Adrenal gland (tissue), 12 donors: Measurements from ENCODE around the gene RIMBP2. TPM values are rescaled to one million over a fixed set of nuclear protein-coding genes. Genes with fewer than 3 reads are reported as not detected.

Source experiments
- DNase-seq, 7 donors: peaks; one replicate each; pipeline ENCODE4 v3.0.0-alpha.2; 2019 to 2020
- H3K27ac ChIP-seq, 5 donors: fragments of 200-600 bp; sonication (generic) in 4 of 5; 1 replicate in 3 of 5; 2 replicates in 2 of 5; pipeline versions ENCODE4 v1.5.1 to v1.8.0; 2016 to 2020; ENCODE audit warnings: mild to moderate bottlenecking in 1 of 5
- H3K27me3 ChIP-seq: fragments of 200-600 bp; 2 replicates; pipeline ENCODE4 v1.8.0; 2021
- H3K36me3 ChIP-seq, 2 donors: fragments of 200-600 bp; replicated peaks in 1 of 2; 1 replicate in 1 of 2; 2 replicates in 1 of 2; pipeline versions ENCODE4 v1.5.1 to v1.8.0; 2018 to 2022
- H3K4me1 ChIP-seq, 2 donors: fragments of 200-600 bp; replicated peaks in 1 of 2; 1 replicate in 1 of 2; 2 replicates in 1 of 2; pipeline versions ENCODE4 v1.5.1 to v1.8.0; 2018 to 2021
- H3K4me3 ChIP-seq, 4 donors: fragments of 200-600 bp; sonication (generic) in 3 of 4; one replicate each; pipeline ENCODE4 v1.5.1; 2016 to 2018
- H3K9me3 ChIP-seq, 3 donors: fragments of 200-600 bp; sonication (generic) in 1 of 3; replicated peaks in 1 of 3; 1 replicate in 2 of 3; 2 replicates in 1 of 3; pipeline versions ENCODE4 v1.5.1 to v1.8.0; 2016 to 2021
- CTCF ChIP-seq, 6 experiments: fragments of 450-650 bp in 4 of 6; fragments of 200-600 bp in 2 of 6; sonication (generic) in 1 of 6; IDR thresholded peaks; 1 replicate in 5 of 6; 2 replicates in 1 of 6; pipeline versions ENCODE4 v1.5.1 to v1.8.0; 2016 to 2021; ENCODE audit warnings: antibody characterized with exemption in 6 of 6, mild to moderate bottlenecking in 2 of 6, moderate library complexity in 1 of 6
- POLR2A ChIP-seq, 2 donors: fragments of 450-650 bp; IDR thresholded peaks; one replicate each; pipeline ENCODE4 v1.6.1; 2017; ENCODE audit warnings: antibody characterized with exemption in 2 of 2, mild to moderate bottlenecking in 2 of 2, moderate library complexity in 1 of 2
- WGBS, 4 donors: extraction: QIAGEN DNeasy Blood & Tissue Kit in 2 of 4; methylation state at CpG; one replicate each; pipeline versions ENCODE4 v1.1.5 to v1.1.7; 2013 to 2017; 5-methylcytosine and 5-hydroxymethylcytosine counted together
- intact Hi-C, 2 donors: fragments of 100-400 bp; cut with DNase I; formaldehyde crosslinking; loops; one replicate each; pipeline versions ENCODE4 v1.14.1 to v1.15.0; 2022 to 2023
- polyA plus RNA-seq, 3 donors: library from polyadenylated mRNA; stranded (reverse); fragments of 200-250 nt in 2 of 3; fragments of 350-450 nt in 1 of 3; fragmentation: Illumina TruSeq in 1 of 3; extraction: RNeasy Lipid Tissue Mini Kit (QIAGEN cat#74804) in 1 of 3; gene quantifications; one replicate each; pipeline ENCODE4 v1.2.3, GENCODE V29; 2013 to 2014
- total RNA-seq, 9 donors: library from RNA; depleted of rRNA in 4 of 9; stranded (reverse); fragments of >200 nt in 4 of 9; fragments of 120-200 nt in 1 of 9; fragmentation: NEBNext Ultra II Directional in 1 of 9; extraction: Animal tissue kit (Norgen Biotek cat#: 25700) in 1 of 9; gene quantifications; one replicate each; pipeline versions ENCODE4 v1.1.0 to v1.2.4, GENCODE V29; 2013 to 2023
- donor health status: healthy with polysubstance abuse.
- donor health status: Bipolar disorder and iron deficiency.
- donor health status: DM: yes; HTN: yes; CAD: no.
- donor health status: DM: no; HTN: no; CAD: no.
- donor health status: DM: no; HTN: no; CAD: no.
- donor health status: DM: yes; HTN: yes; CAD: no.

Gene RIMBP2
- total and polyA plus RNA-seq, 12 donors: 0.18 to 23.9 (median 6.3) TPM; not detected in 2

- no peak for TF ChIP-seq POLR2A (IDR thresholded peaks at IDR 0.05)
- TF ChIP-seq CTCF (IDR thresholded peaks at IDR 0.05): no peak
- WGBS, 4 donors: 86 to 95% (median 89%) methylated on average over 5 to 6 of the region's 6 CpGs
- Histone ChIP-seq H3K36me3 (no peaks in the 10 kb centered on the region), H3K9me3 (no peaks in the 10 kb centered on the region), H3K4me1 (no peaks in the 10 kb centered on the region), H3K27me3 (no peaks in the 10 kb centered on the region), H3K4me3 (no peak overlapping the region), H3K27ac (no peak overlapping the region)
- intact Hi-C loops: no loop called here
- DNase-seq: no peak
Measured at GRCh38 chr12:130433411-130433810, 282.7 kb downstream of the RIMBP2 start.

- 80 to 90% (median 89%) methylated on average over 11 of the region's 11 CpGs for WGBS, 4 donors
Measured at GRCh38 chr12:130431176-130431575, 284.9 kb downstream of the RIMBP2 start.

GRCh38 chr12:130429656-130430505 is 286.2 kb downstream of the RIMBP2 start:
- H3K9me3 ChIP-seq: no peaks in the 10 kb centered on the region
- no peaks in the 10 kb centered on the region for H3K27me3 ChIP-seq
- no peak overlapping the region for H3K4me3 ChIP-seq
- H3K4me1 ChIP-seq: no peaks in the 10 kb centered on the region
- peak in 1 of 7 donors; percentile 39 for DNase-seq
- H3K36me3 ChIP-seq: no peaks in the 10 kb centered on the region
- intact Hi-C loops: no loop called here
- 70 to 71% (median 71%) methylated on average over 21 to 24 of the region's 24 CpGs for WGBS, 4 donors
- no peak overlapping the region for H3K27ac ChIP-seq
- no peak for TF ChIP-seq POLR2A (IDR thresholded peaks at IDR 0.05)
- no peak for TF ChIP-seq CTCF (IDR thresholded peaks at IDR 0.05)

More at GRCh38 chr12:130431176-130431575, 284.9 kb downstream of the RIMBP2 start:
- no peaks in the 10 kb centered on the region for H3K27me3 ChIP-seq
- DNase-seq: no peak
- no peaks in the 10 kb centered on the region for H3K4me1 ChIP-seq
- no peak overlapping the region for H3K4me3 ChIP-seq
- intact Hi-C loops: no loop called here
- TF ChIP-seq CTCF (IDR thresholded peaks at IDR 0.05): no peak
- no peak for TF ChIP-seq POLR2A (IDR thresholded peaks at IDR 0.05)
- H3K9me3 ChIP-seq: no peaks in the 10 kb centered on the region
- H3K27ac ChIP-seq: no peak overlapping the region
- no peaks in the 10 kb centered on the region for H3K36me3 ChIP-seq

- WGBS, 4 donors: 35 to 69% (median 60%) methylated on average over 12 to 15 of the region's 15 CpGs
- intact Hi-C loops: no loop called here
- no peak overlapping the region for H3K4me3 ChIP-seq
- H3K27ac ChIP-seq: no peak overlapping the region
- no peaks in the 10 kb centered on the region for H3K9me3 ChIP-seq
- DNase-seq: peak in 2 of 7 donors; percentile 6 to 23
- no peaks in the 10 kb centered on the region for H3K27me3 ChIP-seq
- no peak for TF ChIP-seq CTCF (IDR thresholded peaks at IDR 0.05)
- no peak for TF ChIP-seq POLR2A (IDR thresholded peaks at IDR 0.05)
- no peaks in the 10 kb centered on the region for H3K4me1 ChIP-seq
- no peaks in the 10 kb centered on the region for H3K36me3 ChIP-seq
Measured at GRCh38 chr12:130428116-130428515, 288.0 kb downstream of the RIMBP2 start.
